Fibroblast of the aortic adventitia (primary cell): Measurements from ENCODE around the gene CST6. TPM values are rescaled to one million over a fixed set of nuclear protein-coding genes. Genes with fewer than 3 reads are reported as not detected.
A peak's percentile ranks its signal among the peaks of the same experiment; 100 is the strongest.

Experiments used
- DNase-seq: peaks from one replicate; pipeline ENCODE4 v3.0.0-alpha.2; 2010; ENCODE audit warnings: low read depth
- H3K4me3 ChIP-seq: 2 replicates; pipeline ENCODE4 v1.5.1; 2011; ENCODE audit warnings: low read depth, mild to moderate bottlenecking, control low read depth, low read length, moderate library complexity
- CTCF ChIP-seq: IDR thresholded peaks from 2 replicates; pipeline ENCODE4 v1.5.1; 2011; ENCODE audit warnings: mild to moderate bottlenecking, low read length, control low read depth, inconsistent platforms; ENCODE audit not compliant: insufficient read depth
- total RNA-seq: library from RNA; depleted of rRNA; stranded (reverse); fragments of >200 nt; gene quantifications from 2 replicates; pipeline ENCODE4 v1.2.3, GENCODE V29; 2012; ENCODE audit warnings: low replicate concordance

Gene CST6
- total RNA-seq, 1 donor: 1.7 TPM

- no peak for TF ChIP-seq CTCF
- DNase-seq: no peak
- H3K4me3 ChIP-seq: no peak overlapping the region
These were observed 30.6 kb downstream of the CST6 start for GRCh38 chr11:66042227-66042995.

- H3K4me3 ChIP-seq: no peak overlapping the region
- no peak for TF ChIP-seq CTCF
- no peak for DNase-seq
These were observed 31.4 kb downstream of the CST6 start for GRCh38 chr11:66042996-66043906.

- DNase-seq: no peak
- TF ChIP-seq CTCF: no peak
- H3K4me3 ChIP-seq: no peak overlapping the region
These were observed 32.9 kb downstream of the CST6 start for GRCh38 chr11:66044757-66045156.

GRCh38 chr11:66045177-66045639, 33.4 kb downstream of the CST6 start:
- H3K4me3 ChIP-seq: no peak overlapping the region

GRCh38 chr11:66046901-66047300, 35.1 kb downstream of the CST6 start:
- DNase-seq: no peak
- no peak for TF ChIP-seq CTCF
- no peak overlapping the region for H3K4me3 ChIP-seq

More at GRCh38 chr11:66045177-66045639, 33.4 kb downstream of the CST6 start:
- peak; percentile 94 for TF ChIP-seq CTCF
- DNase-seq: peak; percentile 74

GRCh38 chr11:66047541-66048365, 35.9 kb downstream of the CST6 start:
- TF ChIP-seq CTCF: no peak
- no peak overlapping the region for H3K4me3 ChIP-seq
- DNase-seq: no peak
